ENCODE data around the gene SLC5A11. TPM values are rescaled to one million over a fixed set of nuclear protein-coding genes. Genes with fewer than 3 reads are reported as not detected.
"Not testable (repeated sequence)": the region's sequence is repeated elsewhere in the genome, so short reads cannot be mapped to it uniquely, and the experiment has no call there.

SLC5A11 gene
- polyA plus RNA-seq (2014; cell fraction: cytosol; rRNA removed) = 0.72 and 1.4 TPM in 2 replicates
- 0.24 and 0.90 TPM in 2 replicates for polyA plus RNA-seq (2014; cell fraction: nucleus; rRNA removed)

DNA sequence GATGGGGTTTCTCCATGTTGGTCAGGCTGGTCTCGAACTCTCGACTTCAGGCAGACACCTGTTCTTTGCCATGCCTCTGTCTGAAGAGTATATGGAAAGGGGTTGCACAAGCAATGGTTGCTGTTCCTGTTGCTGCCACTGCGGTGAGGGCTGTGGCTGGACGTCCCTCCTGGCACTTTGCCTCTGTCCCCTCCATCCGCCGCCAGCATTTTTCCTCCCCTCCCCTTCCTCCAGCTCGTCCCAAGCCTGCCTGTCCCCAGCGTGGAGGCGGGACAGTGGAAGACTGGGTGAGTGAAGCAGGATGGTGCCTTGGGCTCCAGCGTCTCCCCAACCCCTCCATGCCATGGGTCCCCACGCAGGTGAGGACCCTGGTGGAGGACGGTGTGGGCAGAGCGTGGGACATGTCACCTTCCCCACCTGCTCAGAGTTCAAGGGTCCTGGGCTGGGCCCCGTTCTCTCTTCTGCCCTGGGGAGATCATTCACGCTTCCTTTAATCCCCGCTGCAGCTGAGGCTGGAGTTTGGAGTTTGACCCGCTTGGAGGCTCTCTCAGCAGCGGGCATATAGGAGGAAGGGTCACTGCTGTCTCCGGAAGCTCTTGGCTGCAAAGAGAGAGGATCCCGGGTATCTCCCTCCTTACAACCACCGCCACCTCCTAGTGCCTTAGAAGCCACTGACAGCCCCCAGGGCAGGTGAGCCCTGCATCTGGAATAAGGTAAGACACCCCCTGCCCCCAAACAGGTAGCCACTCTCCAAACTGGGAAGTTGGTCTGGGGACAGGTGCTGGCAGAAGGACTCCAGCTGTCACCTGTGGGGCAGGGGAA lies at the start of gene SLC5A11:
TSS of gene SLC5A11 (plus strand) at position 238 of the 822 bp plus-strand sequence. CDS start 12,681 bp downstream, outside the sequence.
- no peak for DNase-seq (ENCODE audit: low spot score)

DNA sequence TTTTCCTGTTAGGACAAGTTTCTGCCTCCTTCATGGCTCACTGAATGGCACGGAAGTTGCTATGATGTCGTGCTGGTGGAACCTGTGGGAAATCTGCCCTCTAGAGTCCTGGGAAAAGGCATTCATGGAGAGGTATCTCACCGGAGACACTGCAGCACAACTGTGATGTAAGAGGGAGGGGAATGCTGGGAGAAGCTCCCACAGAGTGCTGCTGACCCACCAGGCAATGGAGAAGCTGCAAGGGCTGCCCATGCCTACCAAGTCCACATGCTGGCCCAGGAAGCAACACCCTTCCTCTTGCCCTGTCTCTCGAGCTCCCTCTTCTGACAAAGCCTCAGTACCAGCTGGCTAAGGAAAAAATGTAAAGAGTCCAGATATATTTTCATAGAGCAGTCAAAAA lies 45.2 kb upstream of the SLC5A11 start:
- no peak for DNase-seq (ENCODE audit: low spot score)

- DNase-seq (ENCODE audit: low spot score) = no peak
These were observed 43.9 kb upstream of the SLC5A11 start for GRCh38 chr16:24801761-24802302.

GRCh38 chr16:24805484-24805883 lies 40.3 kb upstream of the SLC5A11 start:
- no peak for DNase-seq (ENCODE audit: low spot score)

- no peak for DNase-seq (ENCODE audit: low spot score)
These were observed 38.5 kb upstream of the SLC5A11 start for GRCh38 chr16:24807301-24807700.

DNA sequence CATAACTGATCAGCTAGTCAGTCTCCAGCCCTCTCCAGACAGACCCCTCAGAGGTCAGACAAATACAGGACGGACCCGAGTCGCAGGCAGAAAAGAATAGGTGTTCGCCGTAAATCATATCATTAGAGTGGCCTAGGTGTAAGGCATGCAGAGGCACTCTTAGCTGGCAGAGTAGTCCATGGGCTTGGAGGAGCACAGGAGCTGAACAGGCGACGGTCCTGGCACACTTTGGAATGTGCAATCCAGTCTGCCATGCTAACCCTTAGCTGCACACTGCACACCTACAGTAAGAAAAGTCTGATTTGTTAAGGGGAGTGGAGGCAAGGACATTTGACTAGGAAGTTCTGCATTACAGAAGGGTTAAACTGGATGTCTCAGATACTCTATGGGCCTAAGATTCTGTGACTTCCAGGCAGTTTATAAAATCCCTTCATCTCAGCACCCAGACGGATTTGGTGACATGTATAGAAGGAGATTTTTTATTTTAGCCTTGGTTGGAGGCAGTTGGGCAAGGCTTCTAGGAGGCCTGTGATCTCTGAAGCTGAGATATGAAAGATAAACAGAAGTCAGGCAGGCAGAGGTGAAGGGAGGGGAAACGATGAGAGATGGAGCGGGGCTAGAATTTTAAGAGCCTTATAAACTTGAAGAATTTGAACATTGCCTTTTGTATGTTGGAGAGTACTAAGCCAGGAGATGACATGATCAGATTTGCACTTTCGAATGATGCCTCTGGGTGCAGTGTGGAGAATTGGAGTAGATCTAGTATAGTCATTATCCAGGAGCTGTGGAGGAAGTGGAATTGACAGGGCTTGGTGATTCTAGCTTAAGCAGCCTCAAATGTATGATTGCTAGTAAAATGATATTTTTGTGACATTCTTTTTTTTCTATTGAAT lies 34.6 kb upstream of the SLC5A11 start:
- DNase-seq (ENCODE audit: low spot score) = no peak

DNA sequence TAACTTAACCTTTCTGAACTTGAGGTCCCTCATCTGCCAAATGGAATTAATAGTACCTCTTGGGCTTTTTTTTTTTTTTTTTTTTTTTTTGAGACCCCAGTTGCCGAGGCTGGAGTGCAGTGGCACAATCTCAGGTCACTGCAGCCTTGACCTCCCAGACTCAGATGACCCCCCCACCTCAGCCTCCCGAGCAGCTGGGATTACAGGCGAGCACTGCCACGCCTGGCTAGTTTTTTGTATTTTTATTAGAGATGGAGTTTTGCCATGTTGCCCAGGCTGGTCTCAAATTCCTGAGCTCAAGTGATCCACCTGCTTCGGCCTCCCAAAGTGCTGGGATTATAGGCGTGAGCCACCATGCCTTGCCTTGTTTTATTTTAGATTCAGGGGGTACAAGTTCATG lies 33.0 kb upstream of the SLC5A11 start:
- DNase-seq (ENCODE audit: low spot score) = not testable (repeated sequence)

DNA sequence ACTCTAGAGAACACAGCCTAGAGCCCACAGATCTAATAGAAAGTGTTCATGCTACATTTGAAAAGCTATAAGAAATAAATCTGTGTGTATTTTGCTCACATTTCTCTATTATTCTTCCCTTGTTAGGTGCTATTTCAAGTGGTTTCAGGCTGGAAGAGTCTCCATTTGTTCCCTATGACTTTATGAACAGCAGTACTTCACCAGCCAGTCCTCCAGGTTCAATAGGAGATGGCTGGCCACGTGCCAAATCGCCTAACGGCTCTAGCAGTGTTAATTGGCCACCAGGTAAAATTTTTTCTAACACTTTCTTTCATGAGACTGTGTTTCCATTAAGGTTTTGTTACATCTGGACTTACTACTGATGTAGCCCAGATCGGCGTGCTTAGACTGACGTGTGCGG lies 30.7 kb upstream of the SLC5A11 start:
- no peak for DNase-seq (ENCODE audit: low spot score)

- DNase-seq (ENCODE audit: low spot score) = no peak
These were observed 29.1 kb upstream of the SLC5A11 start for GRCh38 chr16:24816688-24817087.

DNA sequence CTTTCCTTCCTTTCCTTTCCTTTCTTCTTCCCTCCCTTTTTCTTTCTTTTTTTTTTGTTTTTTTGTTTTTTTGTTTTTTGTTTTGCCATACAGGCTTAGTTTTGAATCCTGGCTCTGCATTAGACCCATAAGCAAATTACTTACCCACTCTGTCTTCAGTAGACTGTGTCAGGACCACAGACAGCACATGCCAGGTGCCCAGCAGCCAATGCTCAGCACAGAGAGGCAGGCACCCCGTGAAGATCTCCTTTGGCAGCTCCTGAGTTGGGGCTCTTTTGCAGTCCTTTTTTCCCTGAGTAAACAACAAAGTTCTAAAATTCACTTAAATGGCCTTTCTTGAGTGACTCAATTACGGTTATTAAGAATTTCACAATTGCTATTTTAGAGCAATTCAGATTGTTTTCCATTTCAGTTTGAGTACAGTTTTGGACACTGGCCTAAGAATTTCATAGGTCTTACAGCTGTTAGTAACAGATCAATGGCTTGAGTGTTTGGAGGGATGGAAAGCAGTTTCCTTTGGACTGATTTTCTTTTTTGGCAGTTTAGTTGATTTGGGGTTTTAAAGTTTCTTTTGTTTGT lies 26.2 kb upstream of the SLC5A11 start:
- DNase-seq (ENCODE audit: low spot score) = no peak

DNA sequence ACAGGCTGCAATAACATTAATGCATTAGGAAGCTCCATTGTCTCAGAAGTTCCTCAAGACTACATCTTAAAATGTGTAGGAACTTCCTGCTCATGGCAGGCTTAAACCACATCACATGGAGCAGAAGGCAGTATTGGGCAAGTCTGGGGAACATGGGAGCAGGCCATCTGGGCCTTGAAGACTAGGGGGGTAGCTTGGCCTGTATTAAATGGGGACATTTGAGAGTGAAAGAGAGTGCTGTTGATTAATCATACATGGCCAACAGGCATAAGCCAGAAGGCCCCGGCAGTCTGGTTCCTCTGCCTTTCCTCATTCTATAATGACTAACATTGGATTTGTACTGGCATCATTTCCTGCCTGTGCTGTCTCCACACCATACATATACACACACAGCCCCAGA lies 25.2 kb upstream of the SLC5A11 start:
- DNase-seq (ENCODE audit: low spot score) = no peak

- DNase-seq (ENCODE audit: low spot score) = no peak
These were observed 24.6 kb upstream of the SLC5A11 start for GRCh38 chr16:24821129-24821528.

DNA sequence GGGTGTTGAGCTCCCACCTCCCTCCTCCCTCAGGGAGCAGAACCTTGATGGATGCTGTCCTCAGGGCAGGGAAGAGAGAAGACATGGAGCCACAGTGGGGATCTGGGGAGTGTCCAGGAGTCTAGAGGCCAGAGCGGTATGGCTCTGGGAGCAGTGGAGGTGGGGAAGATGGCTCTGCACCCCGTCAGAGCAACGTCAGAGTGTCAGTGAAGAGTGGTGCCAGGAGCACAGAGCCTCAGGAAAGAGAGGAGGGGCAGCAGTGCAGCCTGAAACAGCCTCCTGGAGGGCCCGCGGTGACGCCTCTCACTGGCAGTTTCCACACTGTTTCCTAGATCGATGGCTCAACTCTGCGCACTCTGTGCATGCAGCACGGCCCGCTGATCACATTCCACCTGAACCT lies 23.2 kb upstream of the SLC5A11 start:
- DNase-seq (ENCODE audit: low spot score) = no peak

GRCh38 chr16:24822974-24823373 lies 22.8 kb upstream of the SLC5A11 start:
- DNase-seq (ENCODE audit: low spot score) = no peak

DNA sequence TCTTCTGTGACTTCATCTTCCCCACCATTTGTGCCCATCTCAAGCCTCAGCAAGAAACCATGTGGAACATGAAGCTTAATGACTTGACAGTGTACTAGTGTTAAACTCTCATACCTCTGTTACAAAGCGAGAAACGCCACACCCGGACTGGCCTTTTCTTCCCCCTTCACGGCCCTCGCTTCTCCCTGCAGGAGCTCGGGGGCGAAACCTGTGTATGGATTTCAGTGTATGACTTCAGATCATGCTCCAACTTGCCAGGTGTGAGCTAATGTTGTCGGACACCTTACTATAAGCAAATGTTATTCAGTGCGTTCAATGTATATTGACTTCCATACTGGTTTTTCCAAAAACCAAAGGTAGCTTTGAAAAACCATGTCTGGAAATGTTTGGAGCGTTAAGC lies 20.1 kb upstream of the SLC5A11 start:
- DNase-seq (ENCODE audit: low spot score) = no peak

DNA sequence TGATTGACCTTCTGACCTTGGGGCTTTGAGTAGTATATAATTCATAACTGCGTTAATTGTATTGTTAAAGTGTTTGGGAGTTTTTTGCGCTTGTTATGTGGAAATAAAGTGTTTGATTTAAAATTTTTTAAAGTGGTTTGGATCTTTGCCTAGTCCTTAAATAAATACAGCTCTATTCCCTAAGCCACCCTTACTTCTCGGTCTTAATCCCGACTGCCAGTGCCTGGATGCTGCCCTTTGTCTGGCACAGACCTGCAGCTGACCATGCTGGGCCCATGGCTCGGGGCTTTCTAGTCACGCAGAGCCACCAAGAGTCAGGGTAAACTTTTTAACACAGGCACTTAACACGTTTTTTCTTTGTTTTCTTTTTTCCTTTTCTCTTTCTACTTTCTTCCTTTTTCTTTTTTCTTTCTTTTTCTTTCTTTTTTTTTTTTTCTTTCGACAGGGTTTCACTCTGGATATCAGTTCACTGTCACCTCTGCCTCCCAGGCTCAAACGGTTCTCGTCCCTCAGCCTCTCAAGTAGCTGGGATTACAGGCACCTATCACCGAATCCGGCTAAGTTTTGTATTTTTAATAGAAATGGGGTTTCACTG lies 19.6 kb upstream of the SLC5A11 start:
- no peak for DNase-seq (ENCODE audit: low spot score)

- DNase-seq (ENCODE audit: low spot score) = no peak
These were observed 18.8 kb upstream of the SLC5A11 start for GRCh38 chr16:24826817-24827566.

DNA sequence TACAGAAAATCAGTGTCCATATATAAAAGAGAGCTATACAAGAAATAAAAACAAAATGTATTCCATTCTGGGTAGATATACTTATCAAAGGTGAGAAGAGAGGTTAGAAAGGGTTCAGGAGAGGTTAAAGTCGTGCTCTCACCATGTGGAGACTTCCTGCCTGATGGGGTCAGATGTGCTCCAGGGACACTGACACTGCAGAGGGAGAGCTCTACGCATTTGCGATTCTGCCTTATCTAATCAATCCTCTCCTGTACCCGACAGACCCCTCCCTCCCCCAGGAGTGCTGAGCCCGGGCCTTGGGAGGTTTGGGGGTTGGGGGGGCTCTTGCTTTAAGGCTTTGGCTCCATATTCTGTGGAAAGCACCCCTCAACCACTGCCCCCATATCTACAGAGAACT lies 16.6 kb upstream of the SLC5A11 start:
- no peak for DNase-seq (ENCODE audit: low spot score)

DNA sequence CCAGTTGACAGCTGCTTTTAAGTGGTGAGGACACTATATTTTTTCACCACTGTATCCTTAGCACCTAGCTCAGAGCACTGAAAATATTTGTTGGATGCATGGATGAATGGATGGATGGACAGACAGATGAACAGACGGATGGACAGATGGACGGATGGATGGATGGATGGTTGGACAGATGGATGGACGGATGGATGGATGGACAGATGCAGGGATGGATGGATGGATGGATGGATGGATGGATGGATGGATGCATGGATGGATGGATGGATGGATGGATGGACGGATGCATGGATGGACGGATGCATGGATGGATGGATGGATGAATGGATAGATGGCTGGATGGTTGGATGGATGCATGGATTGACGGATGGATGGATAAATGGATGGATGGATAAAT lies 12.4 kb upstream of the SLC5A11 start:
- DNase-seq (ENCODE audit: low spot score) = no peak

- DNase-seq (ENCODE audit: low spot score) = peak; percentile 27
These were observed 11.1 kb upstream of the SLC5A11 start for GRCh38 chr16:24834459-24835335.

Measured in SK-N-DZ (cell line).